Activated naive CD8-positive, alpha-beta T cell treated with anti-CD3 and anti-CD28 coated beads, Interleukin-2, amount 10 ng/mL, durations not matched to agents 7 days and 5 days (primary cell): Measurements from ENCODE around the gene OGFR. TPM values are rescaled to one million over a fixed set of nuclear protein-coding genes. Genes with fewer than 3 reads are reported as not detected.

ENCODE experiments used
- ATAC-seq: fragments of 150-1000 bp; cut with Tn5 transposase; one replicate; pipeline ENCODE4 v1.10.0; 2021; ENCODE audit warnings: low read depth, moderate library complexity
- POLR2A ChIA-PET: fragments of 350-600 bp; sonication (Branson Sonifier 250); formaldehyde crosslinking; loops from one replicate; lab custom pipeline; 2021; ENCODE audit warnings: antibody characterized with exemption; lab: Charles Lee
- DNase-seq: peaks from one replicate; pipeline ENCODE4 v3.0.0; 2021
- H3K27ac Mint-ChIP-seq: one replicate; pipeline ENCODE4 v1.8.0; 2022; ENCODE audit warnings: mild to moderate bottlenecking, mixed read lengths
- H3K27me3 Mint-ChIP-seq: one replicate; pipeline ENCODE4 v1.8.0; 2022; ENCODE audit warnings: mild to moderate bottlenecking, moderate library complexity, mixed read lengths
- H3K36me3 Mint-ChIP-seq: one replicate; pipeline ENCODE4 v1.8.0; 2021; ENCODE audit warnings: mild to moderate bottlenecking, mixed read lengths
- H3K4me1 Mint-ChIP-seq: one replicate; pipeline ENCODE4 v1.8.0; 2021; ENCODE audit warnings: mixed read lengths
- H3K4me3 Mint-ChIP-seq: one replicate; pipeline ENCODE4 v1.8.0; 2022; ENCODE audit warnings: mild to moderate bottlenecking, moderate library complexity, mixed read lengths
- H3K9me3 Mint-ChIP-seq: one replicate; pipeline ENCODE4 v1.8.0; 2021; ENCODE audit warnings: mixed read lengths
- total RNA-seq, 2 experiments: library from RNA; stranded (reverse); gene quantifications; one replicate each; pipeline ENCODE4 v1.2.3, GENCODE V29; 2021

Gene OGFR
- total RNA-seq, 2 experiments from 2014 or later, result 80.8 to 81.1 TPM

DNA sequence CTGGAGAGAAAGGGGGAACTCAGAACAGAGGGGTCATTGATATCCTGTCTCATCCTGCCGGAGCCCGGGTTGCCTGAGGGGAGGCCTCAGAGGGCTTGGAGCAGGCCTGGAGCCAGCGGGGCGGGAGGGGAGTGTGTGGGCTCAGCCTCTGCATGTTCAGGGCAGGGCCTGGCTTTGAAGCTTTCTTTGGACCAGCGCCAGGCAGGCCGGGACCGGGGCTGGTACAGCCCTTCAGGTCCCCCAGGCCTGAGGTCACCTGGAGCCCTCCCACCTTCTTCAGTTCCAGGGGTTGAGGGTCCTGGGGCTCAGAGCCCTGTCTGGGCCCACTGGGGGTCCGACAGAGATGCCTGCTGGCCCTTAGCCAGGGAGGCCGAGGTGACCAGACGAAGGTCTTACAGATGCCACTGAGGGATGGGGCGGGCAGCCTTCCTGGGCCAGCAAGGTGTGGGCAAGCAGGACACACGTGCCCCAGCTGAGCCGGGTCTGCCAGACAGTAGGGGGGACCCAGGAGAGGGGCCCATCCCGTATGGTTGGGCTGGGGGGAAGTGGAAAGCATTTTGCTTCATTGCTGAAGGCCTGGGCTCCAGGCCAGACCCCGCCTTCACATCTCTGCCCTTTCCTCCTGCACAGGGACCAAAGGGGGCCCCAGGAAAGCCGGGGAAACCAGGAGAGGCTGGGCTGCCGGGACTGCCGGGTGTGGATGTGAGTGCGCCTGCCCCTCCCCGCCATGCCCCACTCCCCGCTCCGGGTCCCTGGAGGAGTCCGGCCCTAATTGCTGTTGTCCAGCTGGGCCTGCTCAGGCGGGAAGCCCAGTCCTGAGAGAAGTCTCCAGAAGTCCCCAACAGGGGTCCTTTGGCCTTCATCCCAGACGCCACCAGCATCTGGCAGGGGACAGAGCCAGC is 14.2 kb downstream of the OGFR start:
- H3K27me3 Mint-ChIP-seq, result peaks cover 22% of the 10 kb centered on the region
- H3K4me3 Mint-ChIP-seq, result no peak overlapping the region
- H3K27ac Mint-ChIP-seq, result no peak overlapping the region
- H3K4me1 Mint-ChIP-seq, result no peaks in the 10 kb centered on the region
- H3K9me3 Mint-ChIP-seq, result no peaks in the 10 kb centered on the region
- no peaks in the 10 kb centered on the region for H3K36me3 Mint-ChIP-seq
- DNase-seq, result no peak
- no peak for ATAC-seq
- POLR2A ChIA-PET, result no interaction called here

DNA sequence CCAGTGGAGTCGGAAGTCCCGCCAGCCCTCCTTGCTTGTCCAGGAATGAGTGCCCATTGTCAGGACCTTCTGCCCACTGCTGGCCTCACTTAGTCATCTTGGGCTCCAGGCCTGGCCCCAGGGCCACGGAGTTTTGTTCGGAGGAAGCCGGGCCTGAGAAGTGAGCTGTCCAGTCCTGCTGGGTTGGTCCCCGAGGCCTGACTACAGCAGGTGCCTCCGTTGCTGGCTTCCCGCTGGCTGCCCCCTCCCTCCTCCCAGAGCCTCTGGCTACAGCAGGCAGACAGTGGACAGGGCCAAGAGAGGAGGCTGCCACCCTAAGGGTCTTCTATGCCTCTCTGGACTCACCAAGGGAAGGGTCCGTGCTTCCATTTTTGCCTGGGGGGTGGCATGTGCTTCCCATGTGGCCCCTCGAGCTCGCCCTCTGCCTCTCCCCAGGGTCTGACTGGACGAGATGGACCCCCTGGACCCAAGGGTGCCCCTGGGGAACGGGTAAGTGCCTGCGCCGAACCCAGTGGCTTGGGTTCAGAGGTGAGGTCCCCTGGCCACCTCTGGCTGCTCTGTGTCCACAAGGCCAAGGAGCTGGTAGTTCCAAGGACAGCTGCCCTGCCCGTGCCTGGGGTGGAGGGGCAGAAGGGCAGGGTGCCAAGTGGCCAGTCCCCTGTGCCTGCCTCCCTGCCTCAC is 15.0 kb downstream of the OGFR start:
- Mint-ChIP-seq H3K4me1 (no peaks in the 10 kb centered on the region), H3K27ac (no peak overlapping the region), H3K9me3 (no peaks in the 10 kb centered on the region), H3K4me3 (no peak overlapping the region), H3K36me3 (no peaks in the 10 kb centered on the region), H3K27me3 (peaks cover 21% of the 10 kb centered on the region)
- DNase-seq, result no peak
- ATAC-seq, result no peak
- POLR2A ChIA-PET, result no interaction called here

DNA sequence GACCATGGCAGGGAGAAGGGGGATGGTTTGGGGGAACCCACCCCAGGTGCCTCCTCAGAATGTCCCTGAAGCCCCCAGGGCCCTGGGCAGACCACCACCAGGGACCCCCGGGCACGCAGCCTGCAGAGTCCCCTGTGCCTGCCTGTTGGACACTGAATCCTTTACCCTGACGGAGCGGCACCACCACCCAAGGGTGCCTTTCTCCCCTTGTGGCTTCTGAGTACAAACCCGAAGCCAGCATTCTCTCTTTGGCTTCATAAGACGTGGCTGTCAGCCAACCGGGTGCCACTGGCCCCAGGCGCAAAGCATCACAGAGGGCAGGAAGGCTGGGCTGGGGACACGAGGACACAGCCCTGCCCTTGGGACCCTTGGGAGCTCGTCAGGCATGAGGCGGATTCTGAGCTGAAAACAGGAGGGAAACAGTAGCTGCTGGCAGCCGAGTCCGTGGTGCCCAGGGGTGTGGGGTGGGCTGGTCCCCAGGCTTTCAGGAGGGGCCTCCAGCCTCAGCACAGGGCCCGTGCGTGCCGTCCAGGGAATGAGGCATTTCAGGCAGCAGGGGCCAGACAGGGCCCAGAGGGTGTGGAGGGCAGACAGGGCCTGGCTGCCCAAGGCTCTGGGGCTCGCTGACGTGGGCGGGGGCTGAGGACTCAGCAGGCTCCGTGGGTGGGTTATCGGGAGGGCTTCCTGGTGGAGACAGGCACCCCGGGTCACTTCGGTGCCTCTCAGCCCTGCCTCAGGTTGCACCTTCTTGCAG is 15.8 kb downstream of the OGFR start:
- Mint-ChIP-seq H3K9me3 (no peaks in the 10 kb centered on the region), H3K27me3 (peaks cover 14% of the 10 kb centered on the region), H3K36me3 (no peaks in the 10 kb centered on the region), H3K27ac (no peak overlapping the region), H3K4me1 (no peaks in the 10 kb centered on the region), H3K4me3 (no peak overlapping the region)
- POLR2A ChIA-PET, result no interaction called here
- DNase-seq (no peak), ATAC-seq (no peak)

DNA sequence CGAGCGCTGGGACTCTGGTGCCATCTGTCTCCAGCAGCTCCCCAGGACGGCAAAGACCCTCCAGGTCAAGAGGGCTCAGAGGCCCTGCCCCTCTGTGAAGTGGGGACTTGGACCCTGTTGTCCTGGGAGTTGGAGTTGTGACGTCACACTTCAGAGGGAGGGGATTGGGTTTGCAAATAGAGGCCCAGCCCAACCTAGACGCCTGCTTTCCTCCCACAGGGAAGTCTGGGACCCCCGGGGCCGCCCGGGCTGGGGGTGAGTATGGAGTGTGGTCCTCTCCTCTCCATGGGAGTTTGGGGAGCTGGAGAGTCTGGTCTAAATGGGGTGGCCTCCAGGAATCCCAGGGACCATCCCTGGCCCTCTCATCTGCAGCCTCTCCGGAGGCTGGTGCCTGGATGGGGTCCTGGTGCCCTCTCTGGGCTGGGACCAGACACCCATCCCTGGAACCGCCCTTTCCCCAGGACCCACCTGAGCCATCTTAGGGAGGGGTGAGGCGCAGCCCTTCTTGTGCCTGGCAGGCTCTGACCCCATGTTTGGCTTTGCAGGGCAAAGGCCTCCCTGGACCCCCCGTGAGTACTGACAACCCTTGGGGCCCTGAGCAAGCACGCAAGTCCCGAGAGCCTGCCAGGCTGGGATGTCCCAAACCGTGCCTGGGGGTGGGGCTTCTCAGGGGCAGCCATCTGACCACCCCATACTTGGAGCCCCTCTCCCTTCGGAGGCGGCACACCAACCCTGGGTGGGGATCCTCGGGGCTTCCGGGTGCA is 16.5 kb downstream of the OGFR start:
- Mint-ChIP-seq H3K4me1 (no peaks in the 10 kb centered on the region), H3K9me3 (no peaks in the 10 kb centered on the region), H3K27me3 (peaks cover 8% of the 10 kb centered on the region), H3K36me3 (no peaks in the 10 kb centered on the region), H3K27ac (no peak overlapping the region), H3K4me3 (no peak overlapping the region)
- POLR2A ChIA-PET, result no interaction called here
- DNase-seq (no peak), ATAC-seq (no peak)

DNA sequence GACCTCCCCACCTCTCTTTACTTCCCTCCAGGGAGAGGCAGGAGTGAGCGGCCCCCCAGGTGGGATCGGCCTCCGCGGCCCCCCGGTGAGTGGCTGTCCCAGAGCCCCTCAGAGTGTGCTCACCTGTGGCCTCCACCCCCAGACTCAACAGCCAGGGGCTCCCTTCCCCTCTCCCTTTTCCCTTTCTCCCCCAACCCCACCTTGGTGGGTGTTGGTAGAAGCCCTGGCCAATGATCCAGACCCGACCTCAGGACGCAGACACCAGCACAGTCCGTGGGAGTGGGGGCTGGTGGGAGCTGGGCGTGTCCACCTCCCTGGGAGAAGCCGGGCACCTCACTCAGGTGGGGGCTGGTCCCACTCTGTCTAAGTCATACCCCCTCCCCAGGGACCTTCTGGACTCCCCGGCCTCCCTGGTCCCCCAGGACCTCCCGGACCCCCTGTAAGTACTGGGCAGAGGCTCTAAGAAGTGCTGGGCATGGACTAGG is 17.1 kb downstream of the OGFR start:
- no peaks in the 10 kb centered on the region for H3K9me3 Mint-ChIP-seq
- no peak overlapping the region for H3K27ac Mint-ChIP-seq
- H3K4me1 Mint-ChIP-seq, result no peaks in the 10 kb centered on the region
- H3K4me3 Mint-ChIP-seq, result no peak overlapping the region
- H3K36me3 Mint-ChIP-seq, result no peaks in the 10 kb centered on the region
- ATAC-seq, result no peak
- POLR2A ChIA-PET, result no interaction called here
- DNase-seq, result no peak
- peaks cover 8% of the 10 kb centered on the region for H3K27me3 Mint-ChIP-seq

DNA sequence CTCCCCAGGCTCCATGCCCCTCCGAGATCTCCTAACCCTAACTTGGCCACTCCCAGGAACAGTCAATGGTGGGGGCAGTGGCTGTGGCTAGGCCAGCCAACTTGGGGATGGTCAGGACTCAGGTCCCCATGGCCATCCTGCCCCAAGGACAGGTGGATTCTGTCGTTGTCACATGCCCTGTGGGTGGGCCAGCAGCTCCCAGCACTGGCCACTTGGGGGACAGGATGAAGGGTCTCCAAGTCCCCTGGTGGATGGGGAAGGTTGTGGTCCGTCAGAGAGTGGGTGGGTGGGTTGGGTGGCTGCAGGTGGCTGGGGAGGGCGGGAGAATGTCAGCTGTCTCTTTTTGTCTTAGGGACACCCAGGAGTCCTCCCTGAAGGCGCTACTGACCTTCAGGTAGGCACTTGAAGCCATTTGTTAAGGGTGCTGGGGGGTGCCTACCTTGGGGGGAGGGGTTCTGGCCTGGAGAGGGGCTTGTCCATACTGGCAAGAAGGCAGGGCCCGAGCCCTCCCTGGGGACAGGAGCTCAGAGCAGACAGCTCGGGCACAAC is 17.7 kb downstream of the OGFR start:
- H3K36me3 Mint-ChIP-seq, result no peaks in the 10 kb centered on the region
- no peaks in the 10 kb centered on the region for H3K4me1 Mint-ChIP-seq
- DNase-seq, result no peak
- POLR2A ChIA-PET, result interaction anchor here (1.0 to 1.4 kb wide), 2 partner anchors 18 to 28 kb away, joined by 3 read pairs; partner anchors contain the start of gene OGFR
- H3K27ac Mint-ChIP-seq, result no peak overlapping the region
- no peak overlapping the region for H3K4me3 Mint-ChIP-seq
- no peak for ATAC-seq
- H3K27me3 Mint-ChIP-seq, result peaks cover 8% of the 10 kb centered on the region
- no peaks in the 10 kb centered on the region for H3K9me3 Mint-ChIP-seq

DNA sequence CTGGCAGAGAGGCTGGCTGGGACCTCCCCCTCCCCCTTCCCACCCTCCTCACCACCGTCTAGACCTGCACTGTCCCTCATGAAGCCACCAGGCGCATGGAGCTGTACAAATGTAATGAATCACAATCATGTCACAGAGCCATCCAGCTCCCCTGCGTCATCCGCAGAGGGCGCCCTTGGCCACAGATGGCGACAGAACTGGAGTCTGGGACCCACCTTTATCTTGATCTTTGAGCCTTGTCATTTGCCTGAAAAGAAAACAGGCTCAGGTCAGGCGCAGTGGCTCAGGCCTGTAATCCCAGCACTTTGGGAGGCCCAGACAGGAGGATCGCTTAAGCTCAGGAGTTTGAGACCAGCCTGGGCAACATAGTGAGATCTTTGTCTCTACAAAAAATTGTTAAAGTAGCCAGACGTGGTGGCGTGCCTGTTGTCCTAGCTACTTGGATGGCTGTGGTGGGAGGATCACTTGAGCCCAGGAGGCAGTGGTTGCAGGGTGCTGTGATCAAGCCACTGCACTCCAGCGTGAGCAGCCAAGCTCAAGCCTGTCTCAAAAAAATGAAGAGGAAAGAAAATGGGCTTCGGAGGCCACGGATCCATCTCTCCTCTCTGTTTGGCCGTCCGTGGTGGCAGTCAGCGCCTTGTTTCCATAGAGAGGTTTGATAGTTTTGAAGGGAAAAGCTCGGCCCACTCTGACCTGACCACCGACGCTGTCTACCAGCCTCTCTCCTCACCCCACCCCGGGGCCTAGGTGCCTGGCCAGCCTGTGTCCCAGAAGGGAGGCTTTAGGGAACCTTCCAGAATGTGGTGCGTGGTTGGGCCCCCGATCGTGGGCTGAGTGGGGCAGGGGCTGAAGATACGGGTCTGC is 18.4 kb downstream of the OGFR start:
- ATAC-seq, result peak; percentile 61
- no peak overlapping the region for H3K4me3 Mint-ChIP-seq
- H3K36me3 Mint-ChIP-seq, result no peaks in the 10 kb centered on the region
- no peaks in the 10 kb centered on the region for H3K4me1 Mint-ChIP-seq
- H3K27me3 Mint-ChIP-seq, result peaks cover 4% of the 10 kb centered on the region
- no peaks in the 10 kb centered on the region for H3K9me3 Mint-ChIP-seq
- peak; percentile 66 for DNase-seq
- POLR2A ChIA-PET, result interaction anchor here (1.0 to 1.4 kb wide), 2 partner anchors 19 to 29 kb away, joined by 3 read pairs; partner anchors contain the start of gene OGFR
- H3K27ac Mint-ChIP-seq, result no peak overlapping the region

DNA sequence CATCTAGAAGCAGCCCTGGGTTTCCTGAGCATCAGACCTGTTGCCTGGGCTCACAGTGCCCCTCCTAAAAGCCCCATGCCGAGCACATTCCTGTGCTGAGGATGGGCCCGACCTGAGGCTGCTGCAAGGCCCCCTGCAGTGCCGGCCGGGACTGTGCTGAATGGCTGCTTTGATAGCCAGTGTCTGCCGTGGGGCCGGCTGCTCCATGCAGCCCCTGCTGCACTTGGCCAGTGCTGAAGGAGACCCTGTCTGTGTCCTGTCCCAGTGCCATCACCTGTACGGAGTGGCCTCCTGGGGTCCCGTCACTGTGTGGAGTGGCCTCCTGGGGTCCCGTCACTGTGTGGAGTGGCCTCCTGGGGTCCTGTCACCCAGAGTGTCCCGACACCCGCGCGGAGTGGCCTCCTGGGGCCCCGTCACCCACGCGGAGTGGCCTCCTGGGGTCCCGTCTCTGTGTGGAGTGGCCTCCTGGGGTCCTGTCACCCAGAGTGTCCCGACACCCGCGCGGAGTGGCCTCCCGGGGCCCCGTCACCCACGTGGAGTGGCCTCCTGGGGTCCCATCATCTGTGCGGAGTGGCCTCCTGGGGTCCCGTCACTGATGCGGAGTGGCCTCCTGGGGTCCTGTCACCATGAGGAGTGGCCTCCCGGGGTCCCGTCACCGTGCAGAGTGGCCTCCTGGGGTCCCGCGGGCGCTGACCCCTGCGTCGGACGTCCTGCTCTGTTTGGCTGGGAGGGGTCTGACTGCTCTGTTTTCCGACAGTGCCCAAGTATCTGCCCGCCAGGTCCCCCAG is 19.2 kb downstream of the OGFR start:
- H3K27me3 Mint-ChIP-seq, result no peaks in the 10 kb centered on the region
- POLR2A ChIA-PET, result interaction anchor here (1.4 kb wide), 1 partner anchor 30 kb away, joined by 3 read pairs; no protein-coding TSS in a partner anchor
- no peak overlapping the region for H3K27ac Mint-ChIP-seq
- no peak overlapping the region for H3K4me3 Mint-ChIP-seq
- H3K9me3 Mint-ChIP-seq, result no peaks in the 10 kb centered on the region
- DNase-seq (peak; percentile 31), ATAC-seq (no peak)
- no peaks in the 10 kb centered on the region for H3K36me3 Mint-ChIP-seq
- no peaks in the 10 kb centered on the region for H3K4me1 Mint-ChIP-seq

DNA sequence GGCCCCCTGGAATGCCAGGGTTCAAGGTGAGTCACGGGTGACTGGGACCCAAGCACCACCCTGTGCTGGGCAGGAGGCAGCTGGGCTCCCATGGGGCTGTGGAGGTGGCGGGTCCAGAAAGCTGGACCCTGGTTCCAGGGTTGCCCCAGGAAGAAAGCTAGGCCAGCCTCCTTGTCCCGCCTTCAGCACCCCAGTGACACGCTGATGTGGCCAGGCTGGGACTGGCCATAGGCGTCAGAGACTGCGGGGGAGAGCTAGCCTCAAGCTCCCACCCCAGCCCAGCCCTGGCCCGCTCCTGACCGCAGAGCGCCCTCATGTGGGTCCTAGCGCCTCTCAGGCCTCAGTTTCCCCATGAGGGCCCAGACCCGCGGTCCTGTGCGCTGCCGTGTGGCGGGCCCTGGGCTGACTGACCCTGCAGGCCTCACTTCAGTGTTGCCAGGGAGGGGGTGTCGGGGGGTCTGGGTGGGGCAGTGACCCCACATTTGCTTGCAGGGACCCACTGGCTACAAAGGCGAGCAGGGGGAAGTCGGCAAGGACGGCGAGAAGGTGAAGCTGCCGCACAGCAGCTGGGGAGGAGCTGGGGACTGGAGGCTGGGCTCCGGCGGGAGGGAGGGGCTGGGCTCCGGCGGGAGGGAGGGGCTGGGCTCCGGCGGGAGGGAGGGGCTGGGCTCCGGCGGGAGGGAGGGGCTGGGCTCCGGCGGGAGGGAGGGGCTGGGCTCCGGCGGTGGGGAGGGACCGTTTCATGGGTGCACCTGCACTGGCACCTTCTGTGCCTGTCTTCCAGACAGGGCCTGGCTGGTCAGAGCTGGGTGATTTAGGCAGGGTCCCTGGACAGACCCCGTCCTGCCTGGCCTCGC is 20.1 kb downstream of the OGFR start:
- H3K4me1 Mint-ChIP-seq, result no peaks in the 10 kb centered on the region
- no peak overlapping the region for H3K27ac Mint-ChIP-seq
- H3K9me3 Mint-ChIP-seq, result no peaks in the 10 kb centered on the region
- no peak overlapping the region for H3K4me3 Mint-ChIP-seq
- no peaks in the 10 kb centered on the region for H3K36me3 Mint-ChIP-seq
- POLR2A ChIA-PET, result no interaction called here
- ATAC-seq (peak; percentile 41), DNase-seq (peak; percentile 37)
- H3K27me3 Mint-ChIP-seq, result no peaks in the 10 kb centered on the region

DNA sequence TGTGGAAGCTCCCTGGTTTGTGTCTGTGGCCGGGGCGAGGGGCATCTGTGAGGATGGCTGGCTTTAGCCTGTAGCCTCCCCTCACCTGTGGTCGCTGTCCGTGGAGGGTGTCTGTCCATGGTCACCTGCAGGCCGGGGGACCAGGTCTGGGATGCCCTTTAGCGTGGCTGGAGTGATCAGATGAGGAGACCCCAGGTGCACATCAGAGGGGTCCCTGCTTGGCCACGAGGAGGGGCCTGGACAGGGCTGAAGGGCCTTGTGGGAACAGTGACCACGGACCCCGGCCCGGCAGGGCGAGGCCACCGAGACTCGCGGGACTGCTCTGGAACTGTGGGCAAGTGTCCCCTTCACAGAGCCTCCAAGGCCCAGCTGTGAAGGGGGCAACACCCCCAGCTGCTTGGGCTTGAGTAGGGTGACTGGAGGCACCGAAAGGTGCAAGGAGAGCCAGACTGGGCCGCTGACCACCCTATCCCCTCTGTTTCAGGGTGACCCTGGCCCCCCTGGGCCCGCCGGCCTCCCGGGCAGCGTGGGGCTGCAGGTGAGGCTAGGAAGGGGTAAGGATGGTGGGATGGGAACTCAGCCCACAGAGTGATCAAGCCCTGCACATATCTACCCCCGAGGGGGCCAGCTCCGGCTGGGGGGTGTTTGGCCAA is 20.8 kb downstream of the OGFR start:
- Mint-ChIP-seq H3K4me3 (no peak overlapping the region), H3K27ac (no peak overlapping the region), H3K9me3 (no peaks in the 10 kb centered on the region), H3K4me1 (no peaks in the 10 kb centered on the region), H3K36me3 (no peaks in the 10 kb centered on the region), H3K27me3 (no peaks in the 10 kb centered on the region)
- no peak for ATAC-seq
- DNase-seq, result peak; percentile 37
- POLR2A ChIA-PET, result no interaction called here
